ENCODE results near the gene EMX2. TPM values are rescaled to one million over a fixed set of nuclear protein-coding genes. Genes with fewer than 3 reads are reported as not detected.

The EMX2 gene
- total RNA-seq, 1 donor from 2014 or later: not detected

- Mint-ChIP-seq H3K4me3 (ENCODE audit: unreplicated experiment) (no peak overlapping the region), H3K36me3 (ENCODE audit: low read depth, unreplicated experiment) (peaks cover 4% of the 10 kb centered on the region), H3K9me3 (ENCODE audit: unreplicated experiment) (no peaks in the 10 kb centered on the region), H3K27me3 (ENCODE audit: unreplicated experiment) (peaks cover 33% of the 10 kb centered on the region), H3K4me1 (ENCODE audit: unreplicated experiment) (peaks cover 9% of the 10 kb centered on the region), H3K27ac (ENCODE audit: unreplicated experiment) (no peak overlapping the region)
- TF ChIP-seq, protein P1, sequence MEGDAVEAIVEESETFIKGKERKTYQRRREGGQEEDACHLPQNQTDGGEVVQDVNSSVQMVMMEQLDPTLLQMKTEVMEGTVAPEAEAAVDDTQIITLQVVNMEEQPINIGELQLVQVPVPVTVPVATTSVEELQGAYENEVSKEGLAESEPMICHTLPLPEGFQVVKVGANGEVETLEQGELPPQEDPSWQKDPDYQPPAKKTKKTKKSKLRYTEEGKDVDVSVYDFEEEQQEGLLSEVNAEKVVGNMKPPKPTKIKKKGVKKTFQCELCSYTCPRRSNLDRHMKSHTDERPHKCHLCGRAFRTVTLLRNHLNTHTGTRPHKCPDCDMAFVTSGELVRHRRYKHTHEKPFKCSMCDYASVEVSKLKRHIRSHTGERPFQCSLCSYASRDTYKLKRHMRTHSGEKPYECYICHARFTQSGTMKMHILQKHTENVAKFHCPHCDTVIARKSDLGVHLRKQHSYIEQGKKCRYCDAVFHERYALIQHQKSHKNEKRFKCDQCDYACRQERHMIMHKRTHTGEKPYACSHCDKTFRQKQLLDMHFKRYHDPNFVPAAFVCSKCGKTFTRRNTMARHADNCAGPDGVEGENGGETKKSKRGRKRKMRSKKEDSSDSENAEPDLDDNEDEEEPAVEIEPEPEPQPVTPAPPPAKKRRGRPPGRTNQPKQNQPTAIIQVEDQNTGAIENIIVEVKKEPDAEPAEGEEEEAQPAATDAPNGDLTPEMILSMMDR (IDR thresholded peaks at IDR 0.05; ENCODE audit: unreplicated experiment): no peak
- no peak for DNase-seq (ENCODE audit: low spot score)
These were observed 13.3 kb downstream of the EMX2 start for GRCh38 chr10:117555863-117556262.

- Mint-ChIP-seq H3K36me3 (ENCODE audit: low read depth, unreplicated experiment) (peaks cover 4% of the 10 kb centered on the region), H3K27me3 (ENCODE audit: unreplicated experiment) (peaks cover 31% of the 10 kb centered on the region)
These were observed 13.8 kb downstream of the EMX2 start for GRCh38 chr10:117556356-117556755.

DNA sequence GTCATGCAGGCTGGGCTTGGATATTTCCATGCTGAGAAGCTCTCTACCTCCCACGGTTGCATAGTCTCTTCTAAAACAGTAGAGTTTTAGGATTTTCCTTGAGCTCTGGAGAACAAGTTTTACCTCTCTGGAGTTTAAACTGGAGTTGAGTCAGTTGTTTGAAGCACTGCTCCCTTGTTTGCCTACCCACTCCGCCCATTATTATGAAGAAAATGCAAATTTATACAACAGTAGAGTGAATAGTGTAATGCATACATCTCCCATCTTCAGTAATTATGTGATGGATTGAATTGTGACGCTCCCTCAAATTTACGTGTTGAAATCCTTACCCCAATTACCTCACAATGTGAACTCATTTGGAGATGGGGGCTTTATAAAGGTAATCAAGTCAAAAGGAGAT is 17.2 kb downstream of the EMX2 start:
- H3K27me3 Mint-ChIP-seq (ENCODE audit: unreplicated experiment): peaks cover 12% of the 10 kb centered on the region

More at GRCh38 chr10:117556356-117556755, 13.8 kb downstream of the EMX2 start:
- Mint-ChIP-seq H3K27ac (ENCODE audit: unreplicated experiment) (no peak overlapping the region), H3K9me3 (ENCODE audit: unreplicated experiment) (no peaks in the 10 kb centered on the region), H3K4me3 (ENCODE audit: unreplicated experiment) (no peak overlapping the region), H3K4me1 (ENCODE audit: unreplicated experiment) (peaks cover 9% of the 10 kb centered on the region)
- TF ChIP-seq, protein P1 (IDR thresholded peaks at IDR 0.05; ENCODE audit: unreplicated experiment): no peak
- no peak for DNase-seq (ENCODE audit: low spot score)

GRCh38 chr10:117560942-117561341 is 18.4 kb downstream of the EMX2 start:
- H3K4me1 Mint-ChIP-seq (ENCODE audit: unreplicated experiment): no peaks in the 10 kb centered on the region
- H3K9me3 Mint-ChIP-seq (ENCODE audit: unreplicated experiment): no peaks in the 10 kb centered on the region
- no peak overlapping the region for H3K4me3 Mint-ChIP-seq (ENCODE audit: unreplicated experiment)
- TF ChIP-seq, protein P1 (IDR thresholded peaks at IDR 0.05; ENCODE audit: unreplicated experiment): no peak
- H3K27ac Mint-ChIP-seq (ENCODE audit: unreplicated experiment): no peak overlapping the region
- no peaks in the 10 kb centered on the region for H3K36me3 Mint-ChIP-seq (ENCODE audit: low read depth, unreplicated experiment)
- H3K27me3 Mint-ChIP-seq (ENCODE audit: unreplicated experiment): peaks cover 9% of the 10 kb centered on the region
- DNase-seq (ENCODE audit: low spot score): no peak

More for the DNA sequence above, 17.2 kb downstream of the EMX2 start:
- Mint-ChIP-seq H3K36me3 (ENCODE audit: low read depth, unreplicated experiment) (no peaks in the 10 kb centered on the region), H3K9me3 (ENCODE audit: unreplicated experiment) (no peaks in the 10 kb centered on the region), H3K4me1 (ENCODE audit: unreplicated experiment) (no peaks in the 10 kb centered on the region), H3K4me3 (ENCODE audit: unreplicated experiment) (no peak overlapping the region), H3K27ac (ENCODE audit: unreplicated experiment) (no peak overlapping the region)
- TF ChIP-seq, protein P1 (IDR thresholded peaks at IDR 0.05; ENCODE audit: unreplicated experiment): no peak
- DNase-seq (ENCODE audit: low spot score): no peak

DNA sequence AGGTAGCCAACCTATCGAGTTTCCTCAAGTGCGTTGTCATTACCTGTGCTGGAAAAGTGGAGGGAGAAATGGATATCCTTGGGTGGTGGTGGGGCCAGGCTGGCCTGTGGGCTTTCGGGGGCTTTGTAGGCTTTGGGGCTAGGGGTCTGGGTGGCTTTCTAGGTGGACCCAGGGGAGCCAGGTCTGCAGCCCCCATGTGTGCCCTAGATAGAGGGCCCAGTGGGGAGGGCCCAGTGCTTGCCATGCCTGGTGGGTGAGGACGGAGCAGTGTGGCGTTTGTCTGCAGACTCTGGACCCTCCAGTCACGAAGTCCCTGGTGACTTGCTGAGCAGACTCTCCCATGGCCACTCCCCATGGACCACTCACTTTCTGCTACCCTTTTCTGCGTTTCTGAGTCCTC is 19.7 kb downstream of the EMX2 start:
- Mint-ChIP-seq H3K36me3 (ENCODE audit: low read depth, unreplicated experiment) (no peaks in the 10 kb centered on the region), H3K27me3 (ENCODE audit: unreplicated experiment) (peaks cover 6% of the 10 kb centered on the region), H3K27ac (ENCODE audit: unreplicated experiment) (no peak overlapping the region), H3K9me3 (ENCODE audit: unreplicated experiment) (no peaks in the 10 kb centered on the region), H3K4me1 (ENCODE audit: unreplicated experiment) (no peaks in the 10 kb centered on the region), H3K4me3 (ENCODE audit: unreplicated experiment) (no peak overlapping the region)
- TF ChIP-seq, protein P1 (IDR thresholded peaks at IDR 0.05; ENCODE audit: unreplicated experiment): no peak
- no peak for DNase-seq (ENCODE audit: low spot score)
